HG02885 (cell line): ENCODE results near the gene TMEM252.

Experiments used
- ATAC-seq: cut with Tn5 transposase; IDR thresholded peaks from one replicate; pipeline ENCODE4 v1.9.1; 2021; ENCODE audit warnings: mild to moderate bottlenecking; ENCODE audit not compliant: unreplicated experiment, poor library complexity

The TMEM252 gene

GRCh38 chr9:68545033-68545705 is 4.5 kb upstream of the TMEM252 start:
- peak; percentile 63 for ATAC-seq

GRCh38 chr9:68541568-68541967 is 885 bp upstream of the TMEM252 start:
- ATAC-seq, result no peak

GRCh38 chr9:68538200-68538599 is 2.5 kb downstream of the TMEM252 start:
- ATAC-seq, result no peak

GRCh38 chr9:68537616-68537880 is 3.1 kb downstream of the TMEM252 start:
- ATAC-seq, result no peak

GRCh38 chr9:68536876-68537615 is 3.6 kb downstream of the TMEM252 start:
- no peak for ATAC-seq

DNA sequence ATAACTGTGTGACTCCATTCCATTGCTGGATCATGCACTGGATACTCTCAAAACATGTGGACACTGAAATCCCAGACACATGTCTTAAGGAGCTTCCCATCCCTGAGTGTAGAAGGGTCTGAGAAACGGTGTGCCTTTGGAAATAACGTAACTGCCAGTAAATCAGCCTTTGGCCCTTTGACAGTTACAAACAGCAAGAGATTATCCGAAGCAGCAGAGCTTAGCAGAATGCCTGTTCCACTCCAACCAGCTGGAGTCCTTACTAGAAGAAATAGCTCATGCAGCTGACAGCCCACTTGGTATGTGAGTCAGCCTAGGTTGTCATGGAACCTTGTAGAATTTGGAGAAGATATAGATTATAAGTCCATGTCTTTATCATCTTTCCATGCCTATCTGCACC is 7.0 kb downstream of the TMEM252 start:
- ATAC-seq, result no peak

DNA sequence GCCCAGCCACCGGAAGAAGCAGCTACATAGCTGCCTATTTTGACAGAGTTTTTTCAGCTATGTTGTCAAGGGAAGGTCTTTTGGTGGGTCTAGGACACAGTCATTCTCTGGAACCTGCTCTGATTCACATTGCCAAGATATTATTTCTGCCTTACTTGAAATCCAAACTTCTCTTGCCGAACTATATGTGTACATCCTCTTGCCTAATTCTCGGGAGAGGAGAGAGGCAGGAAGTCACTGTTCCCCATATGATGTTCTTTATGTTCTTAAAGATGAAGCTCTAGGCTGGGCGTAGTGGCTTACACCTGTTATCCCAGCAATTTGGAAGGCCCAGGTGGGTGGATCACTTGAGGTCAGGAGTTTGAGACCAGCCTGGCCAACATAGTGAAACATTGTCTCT is 8.6 kb downstream of the TMEM252 start:
- ATAC-seq, result no peak

- ATAC-seq, result no peak
Measured at GRCh38 chr9:68530618-68531017, 10.1 kb downstream of the TMEM252 start.

GRCh38 chr9:68523367-68523936 is 17.2 kb downstream of the TMEM252 start:
- ATAC-seq, result no peak

DNA sequence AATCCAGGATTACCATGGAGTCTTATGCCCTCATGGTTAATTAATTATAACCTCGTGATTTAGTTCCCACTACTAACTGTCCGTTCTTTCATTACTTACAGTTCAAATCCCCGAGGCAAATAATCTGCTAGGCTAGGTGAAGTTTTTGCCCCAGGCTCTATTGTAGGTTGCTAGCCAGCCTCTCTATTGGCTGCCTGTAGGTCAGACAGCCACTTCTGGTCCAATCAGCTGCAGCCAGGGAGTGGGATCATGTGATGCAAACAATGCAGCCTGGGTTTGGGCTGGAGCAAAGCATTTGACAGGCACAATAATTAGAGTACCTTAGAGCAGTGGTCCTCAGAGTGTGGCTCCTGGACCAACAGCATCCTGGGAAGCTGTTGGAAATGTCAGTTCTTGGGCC is 17.7 kb downstream of the TMEM252 start:
- no peak for ATAC-seq

GRCh38 chr9:68522131-68522530 is 18.6 kb downstream of the TMEM252 start:
- ATAC-seq, result no peak

- ATAC-seq, result no peak
Measured at GRCh38 chr9:68515326-68516017, 25.2 kb downstream of the TMEM252 start.

DNA sequence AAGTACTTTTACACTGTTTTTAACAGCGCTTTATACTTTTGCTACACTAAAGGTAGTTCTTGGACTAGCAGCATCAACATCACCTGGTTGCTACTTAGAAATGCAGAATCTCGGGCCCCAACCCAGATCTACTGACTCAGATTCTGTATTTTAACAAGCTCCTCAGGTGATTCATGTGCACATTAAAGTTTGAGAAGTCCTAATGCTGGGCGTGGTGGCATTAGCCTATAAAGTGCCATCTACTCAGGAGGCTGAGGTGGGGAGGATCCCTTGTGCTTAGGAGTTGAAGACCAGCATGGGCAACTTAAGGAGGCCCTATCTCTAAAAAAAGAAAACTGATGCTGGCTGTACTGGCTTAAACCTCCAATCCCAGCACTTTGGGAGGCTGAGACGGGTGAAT is 26.7 kb downstream of the TMEM252 start:
- ATAC-seq, result no peak

- ATAC-seq, result no peak
Measured at GRCh38 chr9:68513385-68513784, 27.3 kb downstream of the TMEM252 start.

DNA sequence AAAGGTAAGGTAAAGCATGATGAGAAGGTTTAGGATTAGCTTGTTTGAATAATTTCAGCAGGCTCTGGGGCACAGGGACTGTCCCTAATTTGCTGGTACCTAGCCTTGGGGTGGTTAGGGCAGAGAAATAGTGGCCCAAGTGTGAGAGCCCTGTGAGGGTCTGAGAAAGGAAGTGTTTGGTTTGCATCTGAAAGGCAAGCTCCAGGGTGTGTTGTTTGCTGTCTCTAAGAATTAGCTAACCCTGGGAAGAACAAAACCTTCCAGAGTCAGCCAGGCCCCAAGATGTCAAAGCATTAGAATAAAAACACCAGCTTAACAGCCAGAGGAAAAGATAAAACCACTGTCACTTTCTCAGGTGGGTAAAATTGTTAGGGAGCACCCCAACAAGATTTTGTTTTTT is 31.0 kb downstream of the TMEM252 start:
- ATAC-seq, result no peak

DNA sequence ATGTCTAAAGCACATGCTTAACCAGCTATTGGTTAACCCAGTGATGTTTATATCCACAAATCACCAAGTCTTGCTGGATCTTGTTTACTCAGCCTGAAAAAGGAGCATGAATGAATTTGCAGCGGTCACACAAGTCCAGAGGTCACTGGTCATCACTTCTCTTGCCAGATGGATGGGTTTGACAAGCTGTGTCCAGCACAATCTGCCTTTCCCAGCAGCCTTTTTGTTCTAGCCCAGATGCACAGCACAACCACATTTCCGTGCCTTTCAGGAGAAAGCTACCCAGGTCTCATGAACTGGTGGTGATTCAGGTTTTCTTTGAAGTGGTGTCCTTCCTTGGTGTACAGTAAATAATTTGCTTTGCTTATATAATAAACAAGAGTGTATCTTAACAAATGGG is 32.1 kb downstream of the TMEM252 start:
- ATAC-seq, result no peak

DNA sequence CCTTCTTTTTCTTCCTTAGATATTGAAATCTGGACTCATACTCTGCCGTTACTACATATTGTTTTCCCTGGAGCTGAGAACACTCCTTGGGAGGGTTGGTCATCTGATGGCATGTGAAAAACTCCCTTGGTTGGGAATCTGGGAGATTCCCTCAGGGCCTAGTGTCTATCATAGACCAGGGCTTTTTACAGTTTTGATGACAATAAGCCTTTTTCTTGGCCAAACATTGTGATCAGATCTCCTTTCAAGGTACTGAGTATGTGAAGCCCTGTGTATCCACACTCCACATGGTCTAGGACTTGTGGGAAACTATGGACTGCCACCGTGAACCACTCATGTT is 32.9 kb downstream of the TMEM252 start:
- no peak for ATAC-seq

GRCh38 chr9:68507130-68507805 is 33.4 kb downstream of the TMEM252 start:
- no peak for ATAC-seq

DNA sequence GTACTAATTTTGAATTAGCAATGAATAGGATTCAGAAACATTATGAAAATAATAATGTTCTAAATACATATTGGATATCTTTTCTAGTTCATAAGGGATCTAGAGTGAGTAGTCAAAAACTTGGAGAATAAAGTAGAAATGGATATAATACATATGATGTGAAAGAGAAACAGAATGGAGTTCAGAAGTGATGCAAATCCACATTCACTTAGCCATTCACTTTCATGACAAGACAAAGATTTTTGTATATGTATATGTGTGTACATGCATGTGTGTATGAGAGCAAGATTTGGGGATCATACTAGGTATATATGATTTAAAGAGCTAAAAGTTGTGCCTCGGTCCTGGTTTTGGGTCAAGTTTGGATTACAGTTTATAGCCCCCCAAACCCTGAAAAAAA is 34.1 kb downstream of the TMEM252 start:
- ATAC-seq, result no peak

GRCh38 chr9:68505681-68506409 is 34.8 kb downstream of the TMEM252 start:
- ATAC-seq, result peak; percentile 64
